Erythroblast (primary cell): ENCODE data around the gene SEMA3B.

Experiments used
- GATA1 ChIP-seq: IDR thresholded peaks from 2 replicates; pipeline ENCODE4 v1.6.1; 2011; ENCODE audit warnings: low read depth, mild to moderate bottlenecking, control low read depth, low read length, moderate library complexity
- POLR2A ChIP-seq: IDR thresholded peaks from 2 replicates; pipeline ENCODE4 v1.6.1; 2011; ENCODE audit warnings: mild to moderate bottlenecking, low read length

- TF ChIP-seq POLR2A: no peak
- TF ChIP-seq GATA1: no peak
Measured at GRCh38 chr3:50261505-50261904, 7.4 kb upstream of the SEMA3B start.
